HepG2 (cell line): ENCODE results near the gene B3GNT9. TPM values are rescaled to one million over a fixed set of nuclear protein-coding genes. Genes with fewer than 3 reads are reported as not detected.

Source experiments
- ARID3A ChIP-seq: IDR thresholded peaks from 2 replicates; pipeline ENCODE4 v1.6.1; 2012; ENCODE audit warnings: low read depth, low read length, improper control_type of control experiment
- ATF1 ChIP-seq: IDR thresholded peaks from 2 replicates; pipeline ENCODE4 v1.6.1; 2016; ENCODE audit warnings: mild to moderate bottlenecking, control low read depth
- CREBL2 ChIP-seq: sonication (generic); formaldehyde crosslinking; IDR thresholded peaks from 2 replicates; pipeline ENCODE4 v1.8.1; 2023; ENCODE audit warnings: missing genetic modification reagents, mild to moderate bottlenecking, borderline replicate concordance
- DDIT3 ChIP-seq: sonication (generic); formaldehyde crosslinking; IDR thresholded peaks from 2 replicates; pipeline ENCODE4 v1.4.0; 2020; ENCODE audit warnings: mild to moderate bottlenecking, missing genetic modification reagents
- HMG20A ChIP-seq: IDR thresholded peaks from 2 replicates; pipeline ENCODE4 v1.6.1; 2016; ENCODE audit warnings: borderline replicate concordance
- KLF16 ChIP-seq, 2 experiments: sonication (generic) in 1 of 2; formaldehyde crosslinking in 1 of 2; IDR thresholded peaks; 2 replicates each; pipeline versions ENCODE4 v1.6.1 to v1.8.0; 2016 to 2023; ENCODE audit warnings: missing genetic modification reagents in 2 of 2, missing compliant biosample characterization in 1 of 2
- MIER2 ChIP-seq: IDR thresholded peaks from 2 replicates; pipeline ENCODE4 v1.6.1; 2016; ENCODE audit warnings: missing biosample characterization, missing genetic modification reagents
- MXD1 ChIP-seq: sonication (generic); formaldehyde crosslinking; IDR thresholded peaks from 2 replicates; pipeline ENCODE4 v1.4.0; 2020; ENCODE audit warnings: mild to moderate bottlenecking, missing genetic modification reagents
- MXD4 ChIP-seq: IDR thresholded peaks from 2 replicates; pipeline ENCODE4 v1.6.1; 2016; ENCODE audit warnings: mild to moderate bottlenecking, missing biosample characterization, missing genetic modification reagents
- NFRKB ChIP-seq: fragments of 450-650 bp; IDR thresholded peaks from 2 replicates; pipeline ENCODE4 v1.6.1; 2017
- PLRG1 ChIP-seq: fragments of 450-650 bp; conservative IDR thresholded peaks from 2 replicates; pipeline ENCODE4 v1.6.1; 2016
- RBM22 ChIP-seq: fragments of 200-400 bp; formaldehyde crosslinking; optimal IDR thresholded peaks from 2 replicates; pipeline ENCODE3; 2017; ENCODE audit warnings: mild to moderate bottlenecking, low read length, moderate library complexity
- RELA ChIP-seq: sonication (generic); formaldehyde crosslinking; IDR thresholded peaks from 2 replicates; pipeline ENCODE4 v1.4.0; 2020; ENCODE audit warnings: missing genetic modification reagents
- RXRB ChIP-seq: IDR thresholded peaks from 2 replicates; pipeline ENCODE4 v1.6.1; 2016; ENCODE audit warnings: borderline replicate concordance, missing genetic modification reagents, missing compliant biosample characterization
- SUZ12 ChIP-seq: fragments of 150-350 bp; IDR thresholded peaks from 2 replicates; pipeline ENCODE4 v1.6.1; 2014; ENCODE audit warnings: low read depth, low read length
- TCF7L2 ChIP-seq: IDR thresholded peaks from 2 replicates; pipeline ENCODE4 v1.6.1; 2011; ENCODE audit warnings: mild to moderate bottlenecking, low read depth, low read length, moderate library complexity
- XRCC5 ChIP-seq: fragments of 200-400 bp; formaldehyde crosslinking; optimal IDR thresholded peaks from 2 replicates; pipeline ENCODE3; 2017; ENCODE audit warnings: mild to moderate bottlenecking, low read length
- ZBTB42 ChIP-seq: sonication (generic); formaldehyde crosslinking; IDR thresholded peaks from 2 replicates; pipeline ENCODE4 v1.5.0; 2020; ENCODE audit warnings: mild to moderate bottlenecking, missing genetic modification reagents
- ZNF333 ChIP-seq: sonication (generic); formaldehyde crosslinking; IDR thresholded peaks from 2 replicates; pipeline ENCODE4 v1.4.0; 2020; ENCODE audit warnings: mild to moderate bottlenecking, missing genetic modification reagents, borderline replicate concordance
- ZNF362 ChIP-seq: sonication (generic); formaldehyde crosslinking; IDR thresholded peaks from 2 replicates; pipeline ENCODE4 v1.4.0; 2020; ENCODE audit warnings: missing genetic modification reagents, mild to moderate bottlenecking, borderline replicate concordance
- ZNF441 ChIP-seq: sonication (generic); formaldehyde crosslinking; IDR thresholded peaks from 2 replicates; pipeline ENCODE4 v1.7.0; 2021; ENCODE audit warnings: missing genetic modification reagents, borderline replicate concordance
- ZNF512 ChIP-seq: sonication (generic); formaldehyde crosslinking; IDR thresholded peaks from 2 replicates; pipeline ENCODE4 v1.4.0; 2020; ENCODE audit warnings: mild to moderate bottlenecking, missing genetic modification reagents
- ZNF513 ChIP-seq: sonication (generic); formaldehyde crosslinking; conservative IDR thresholded peaks from 2 replicates; pipeline ENCODE4 v1.5.0; 2020; ENCODE audit warnings: missing genetic modification reagents
- ZNF543 ChIP-seq: sonication (generic); formaldehyde crosslinking; IDR thresholded peaks from 2 replicates; pipeline ENCODE4 v1.4.0; 2020; ENCODE audit warnings: mild to moderate bottlenecking, missing genetic modification reagents
- ZNF839 ChIP-seq: sonication (generic); formaldehyde crosslinking; IDR thresholded peaks from 2 replicates; pipeline ENCODE4 v1.4.0; 2020; ENCODE audit warnings: missing genetic modification reagents, mild to moderate bottlenecking, borderline replicate concordance
- polyA plus RNA-seq, 8 experiments: library from polyadenylated mRNA; depleted of rRNA in 3 of 8; stranded (reverse) in 7 of 8; unstranded in 1 of 8; fragments of >200 nt; fragmentation: Illumina TruSeq in 4 of 8; extraction: Trizol in 4 of 8; gene quantifications; 2 replicates each; pipeline versions ENCODE4 v1.2.1 to v1.2.3, GENCODE V29; 2011 to 2016; ENCODE audit warnings: low read depth in 4 of 8, missing spikeins in 1 of 8, mixed read lengths in 1 of 8; ENCODE audit not compliant: insufficient read depth in 1 of 8
- total RNA-seq, 5 experiments: library from RNA; depleted of rRNA; stranded (reverse); fragments of >200 nt; fragmentation: Illumina TruSeq; extraction: Trizol; gene quantifications; 2 replicates each; pipeline ENCODE4 v1.2.3, GENCODE V29; 2016; ENCODE audit warnings: low read depth in 1 of 5

Gene B3GNT9
- total and polyA plus RNA-seq, 2 of the 13 experiments (the other 11 are each of a cell fraction or from before 2014, with no cell fraction given): 1.5 to 3.1 TPM

GRCh38 chr16:67104061-67104460 is 46.7 kb downstream of the B3GNT9 start (continued):
- TF ChIP-seq ZNF513 (CRISPR knock-in tag): no peak
- no peak for TF ChIP-seq CREBL2
- TF ChIP-seq MXD4 (CRISPR knock-in tag): no peak
- TF ChIP-seq ZBTB42 (CRISPR knock-in tag): no peak
- TF ChIP-seq HMG20A: no peak
- TF ChIP-seq NFRKB: no peak
- TF ChIP-seq ZNF441 (CRISPR knock-in tag): no peak
- TF ChIP-seq PLRG1: no peak
- no peak; the same call in 1 of the 2 replicates for TF ChIP-seq ARID3A
- peak; percentile 46; the same call in 1 of the 2 replicates for TF ChIP-seq RXRB (CRISPR knock-in tag)
- TF ChIP-seq ZNF362 (CRISPR knock-in tag): no peak
- 0 out of 2 replicates have a peak, but pooled peaks have one; percentile 29 for TF ChIP-seq MIER2 (CRISPR knock-in tag)
- TF ChIP-seq ZNF333 (CRISPR knock-in tag): no peak
- TF ChIP-seq ZNF512 (CRISPR knock-in tag): no peak
- no peak for TF ChIP-seq TCF7L2
- no peak for TF ChIP-seq SUZ12
- TF ChIP-seq MXD1 (CRISPR knock-in tag): no peak
- no peak for TF ChIP-seq DDIT3 (CRISPR knock-in tag)
- no peak; a peak in 1 of 4 replicates for TF ChIP-seq KLF16 (CRISPR knock-in tag; IDR thresholded peaks at IDR 0.05)
- no peak for TF ChIP-seq ZNF543 (CRISPR knock-in tag)
- TF ChIP-seq ZNF839 (CRISPR knock-in tag): no peak
- no peak for TF ChIP-seq ATF1
- TF ChIP-seq RELA (CRISPR knock-in tag): no peak
- peak; percentile 54 for TF ChIP-seq XRCC5
- peak; percentile 76 for TF ChIP-seq RBM22
